Hematopoietic multipotent progenitor cell treated with erythropoietin and hydrocortisone succinate and interleukin-3 and kit ligand, for 17 days (in vitro differentiated cells): ENCODE data around the gene HOXC10.

Experiments used
- DNase-seq: peaks from one replicate; pipeline ENCODE4 v3.0.0-alpha.2; 2015; ENCODE audit warnings: low spot score

Gene HOXC10

GRCh38 chr12:53984901-53985691, at the start of gene HOXC10:
Gene HOXC10, plus strand, starts transcription at chr12:53985146. Its CDS starts 114 bp downstream, at chr12:53985260.
- peak; percentile 56 for DNase-seq

- DNase-seq = no peak
Measured at GRCh38 chr12:53935383-53936341, 49.3 kb upstream of the HOXC10 start.

- DNase-seq = no peak
Measured at GRCh38 chr12:53937099-53937498, 47.8 kb upstream of the HOXC10 start.

GRCh38 chr12:53937596-53938325, 47.2 kb upstream of the HOXC10 start:
- DNase-seq = no peak

GRCh38 chr12:53938326-53939140, 46.4 kb upstream of the HOXC10 start, which contains the start of gene HOXC13:
Gene HOXC13, plus strand, starts transcription at chr12:53938831. Its CDS starts 76 bp downstream, at chr12:53938907.
- no peak for DNase-seq

DNA sequence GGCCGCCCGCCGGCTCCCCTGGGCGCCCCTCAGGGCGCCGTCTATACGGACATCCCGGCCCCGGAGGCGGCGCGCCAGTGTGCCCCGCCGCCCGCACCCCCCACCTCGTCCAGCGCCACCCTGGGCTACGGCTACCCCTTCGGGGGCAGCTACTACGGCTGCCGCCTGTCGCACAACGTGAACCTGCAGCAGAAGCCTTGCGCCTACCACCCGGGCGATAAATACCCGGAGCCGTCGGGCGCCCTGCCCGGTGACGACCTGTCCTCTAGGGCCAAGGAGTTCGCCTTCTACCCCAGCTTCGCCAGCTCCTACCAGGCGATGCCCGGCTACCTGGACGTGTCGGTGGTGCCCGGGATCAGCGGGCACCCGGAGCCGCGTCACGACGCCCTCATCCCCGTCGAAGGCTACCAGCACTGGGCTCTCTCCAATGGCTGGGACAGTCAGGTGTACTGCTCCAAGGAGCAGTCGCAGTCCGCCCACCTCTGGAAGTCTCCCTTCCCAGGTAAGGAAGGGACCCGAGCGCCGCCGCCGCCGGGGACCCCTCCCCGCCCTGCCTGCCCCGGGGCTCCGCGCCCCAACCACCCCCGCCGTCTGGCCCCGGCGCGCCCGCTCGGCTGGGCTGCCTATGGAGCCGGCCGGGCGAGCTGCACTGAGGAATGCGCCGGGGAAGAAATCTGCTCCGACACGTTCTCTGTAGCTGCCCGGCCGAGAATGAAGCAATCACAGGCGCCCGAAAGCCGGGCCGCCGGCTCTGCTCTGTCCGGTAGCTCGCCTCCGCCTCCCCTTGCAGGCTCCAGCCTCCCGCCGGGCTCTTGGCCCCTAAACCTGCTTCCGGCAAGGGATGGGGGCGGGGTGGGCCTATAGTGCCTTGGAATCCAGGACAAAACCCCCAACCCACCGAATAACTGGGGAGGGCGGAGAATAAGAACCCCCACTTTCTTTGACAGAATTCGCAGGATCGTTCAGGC, 45.5 kb upstream of the HOXC10 start:
- no peak for DNase-seq

DNA sequence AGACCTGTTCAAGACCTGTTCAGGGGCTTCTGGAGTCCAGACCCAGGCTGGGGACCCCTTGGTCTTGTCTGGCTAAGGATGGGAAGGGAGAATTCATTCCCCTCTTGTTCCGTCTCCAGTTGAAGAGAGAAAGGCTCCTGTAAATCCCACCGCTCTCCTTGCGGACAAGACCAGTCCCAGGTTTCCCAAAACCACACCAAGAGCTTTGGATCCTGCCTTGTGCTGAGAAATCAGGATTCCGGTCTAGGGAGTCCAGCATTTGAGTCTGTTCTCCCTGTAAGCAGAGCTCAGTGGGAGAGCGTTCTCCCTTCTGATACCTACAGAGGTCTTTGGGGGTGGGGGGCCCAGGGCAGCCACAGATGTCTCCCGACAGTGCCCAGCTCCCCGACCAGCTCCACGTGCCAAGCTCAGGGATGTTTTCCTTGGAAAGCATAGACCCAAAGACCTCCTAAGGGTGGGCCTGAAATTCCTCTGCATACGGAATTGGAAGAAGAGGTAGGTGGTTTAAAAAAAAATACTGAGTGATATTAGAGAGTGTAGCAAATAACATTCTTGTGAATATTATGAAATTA, 44.4 kb upstream of the HOXC10 start:
- no peak for DNase-seq

GRCh38 chr12:53941187-53941586, 43.8 kb upstream of the HOXC10 start:
- DNase-seq = no peak

GRCh38 chr12:53941750-53942149, 43.2 kb upstream of the HOXC10 start:
- no peak for DNase-seq

GRCh38 chr12:53942467-53942997, 42.4 kb upstream of the HOXC10 start:
- no peak for DNase-seq

GRCh38 chr12:53944209-53944608, 40.7 kb upstream of the HOXC10 start:
- DNase-seq = no peak

- no peak for DNase-seq
Measured at GRCh38 chr12:53944907-53945847, 39.8 kb upstream of the HOXC10 start.

GRCh38 chr12:53947743-53948142, 37.2 kb upstream of the HOXC10 start:
- DNase-seq = no peak

DNA sequence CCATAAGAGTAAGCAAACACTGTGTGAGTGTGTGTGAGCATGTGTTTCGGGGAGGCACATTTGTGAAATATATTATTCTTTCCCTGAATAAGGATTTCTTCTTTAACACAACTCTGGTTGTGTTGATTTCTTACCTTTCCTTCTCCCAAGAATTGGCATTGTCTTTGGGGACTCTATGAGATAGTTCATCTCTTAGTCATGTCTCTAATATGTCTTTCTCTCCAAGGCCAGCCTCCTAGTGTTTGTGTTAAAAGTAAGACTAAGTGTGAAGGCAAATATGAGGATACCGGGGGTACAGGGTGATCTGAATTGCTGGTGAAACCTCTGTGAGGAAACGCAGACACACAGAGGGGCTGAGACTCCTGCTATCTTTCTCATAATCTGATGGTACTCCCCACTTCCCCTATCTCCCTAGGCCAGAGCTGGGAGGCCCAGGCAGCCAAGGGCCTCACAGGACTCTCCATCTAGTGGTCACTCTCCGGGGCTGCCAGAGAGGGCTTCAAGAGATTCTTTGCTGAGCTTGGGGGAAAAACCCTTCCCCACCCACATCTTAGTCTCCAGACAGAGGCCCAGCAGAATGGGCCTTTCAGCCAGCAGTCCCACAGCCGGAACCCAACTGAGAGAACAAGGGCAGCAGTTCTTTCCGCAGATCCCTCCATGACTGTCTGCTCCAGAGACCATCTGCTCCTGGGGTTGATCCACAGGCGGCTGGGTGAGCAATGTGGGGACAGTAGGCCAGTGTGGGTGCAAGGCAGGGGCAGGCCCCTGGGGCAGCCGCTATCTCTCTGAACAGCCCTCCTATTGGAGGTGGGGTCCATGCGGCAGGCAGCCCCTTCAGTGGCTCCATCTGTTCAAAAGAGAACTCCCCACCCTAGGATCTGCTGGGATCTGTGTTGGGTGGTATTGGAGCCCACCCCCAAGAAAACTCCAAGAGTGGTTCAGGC, 36.0 kb upstream of the HOXC10 start:
- no peak for DNase-seq

DNA sequence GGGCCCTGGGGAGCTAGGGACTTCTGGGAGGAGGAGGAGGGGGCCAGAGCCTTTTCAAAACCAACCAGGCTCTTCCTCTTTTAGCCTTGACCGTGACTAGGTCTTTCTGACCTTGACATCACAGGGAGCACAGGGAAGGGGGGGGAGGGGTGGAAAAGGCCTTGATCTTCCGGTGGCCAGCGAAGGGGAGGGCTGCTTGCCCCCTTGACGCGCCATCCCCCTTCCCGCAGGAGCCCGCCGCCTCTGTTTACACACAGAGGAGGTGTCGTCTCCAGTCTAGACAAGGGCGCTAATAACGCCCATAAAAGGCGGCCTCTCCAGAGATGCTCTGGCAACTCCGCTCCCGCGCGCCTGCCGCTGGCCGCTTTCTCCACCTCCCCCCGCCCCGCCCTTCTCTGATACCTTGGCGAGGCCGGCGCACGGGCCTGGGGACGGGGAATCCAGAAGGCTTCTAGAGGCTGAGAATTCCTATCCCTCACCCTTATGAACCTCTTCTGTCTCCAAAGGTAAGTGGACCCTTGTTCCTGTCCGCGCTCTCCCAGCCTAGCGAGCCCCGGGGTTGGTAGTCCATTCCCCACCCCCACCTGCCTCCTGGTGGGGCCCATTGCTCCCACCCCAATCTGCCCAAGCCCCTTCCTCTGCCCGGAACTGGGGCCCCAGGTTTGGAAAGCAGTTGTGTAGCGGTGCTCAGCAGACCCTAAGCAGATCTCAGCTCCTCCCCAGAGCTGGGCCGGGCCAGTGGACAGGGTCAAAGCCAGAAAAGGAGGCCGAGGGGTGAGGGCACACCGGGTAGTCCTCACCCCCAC, 35.1 kb upstream of the HOXC10 start:
- no peak for DNase-seq

GRCh38 chr12:53950437-53950773, 34.5 kb upstream of the HOXC10 start:
- DNase-seq = no peak
